IgD-negative memory B cell (primary cell): ENCODE data around the gene RSKR. TPM values are rescaled to one million over a fixed set of nuclear protein-coding genes. Genes with fewer than 3 reads are reported as not detected.
"Not testable (repeated sequence)": the region's sequence is repeated elsewhere in the genome, so short reads cannot be mapped to it uniquely, and the experiment has no call there.

Experiments used
- H3K27ac Mint-ChIP-seq, 3 donors: one replicate each; pipeline ENCODE4 v1.8.0; 2020 to 2022; ENCODE audit warnings: mild to moderate bottlenecking in 3 of 3, mixed read lengths in 3 of 3, moderate library complexity in 1 of 3
- H3K27me3 Mint-ChIP-seq: one replicate; pipeline ENCODE4 v1.8.0; 2021; ENCODE audit warnings: mixed read lengths
- H3K36me3 Mint-ChIP-seq: one replicate; pipeline ENCODE4 v1.8.0; 2020; ENCODE audit warnings: mild to moderate bottlenecking, mixed read lengths
- H3K4me1 Mint-ChIP-seq, 3 donors: one replicate each; pipeline ENCODE4 v1.8.0; 2020 to 2022; ENCODE audit warnings: mixed read lengths in 3 of 3, mild to moderate bottlenecking in 1 of 3
- H3K4me3 Mint-ChIP-seq, 4 donors: one replicate each; pipeline ENCODE4 v1.8.0; 2020 to 2022; ENCODE audit warnings: mild to moderate bottlenecking in 4 of 4, mixed read lengths in 4 of 4, moderate library complexity in 3 of 4
- H3K9me3 Mint-ChIP-seq, 3 donors: one replicate each; pipeline ENCODE4 v1.8.0; 2020 to 2021; ENCODE audit warnings: mixed read lengths in 3 of 3, mild to moderate bottlenecking in 1 of 3
- polyA plus RNA-seq: library from polyadenylated mRNA; unstranded; fragments of 300-500 nt; fragmentation: Illumina TruSeq; gene quantifications from one replicate; pipeline ENCODE4 v1.2.3, GENCODE V29; 2021

The RSKR gene
- polyA plus RNA-seq, 1 donor from 2014 or later, result 0.11 TPM

- Mint-ChIP-seq H3K4me1 (peaks cover 11 to 17% (median 13%) of the 10 kb centered on the region in 3 donors), H3K27ac (peak within 1 kb of the TSS in 1 of 3 donors; percentile 89)
These were observed 37.1 kb downstream of the RSKR start, which contains the start of gene ALDOC for GRCh38 chr17:28576758-28577465. Gene ALDOC (minus strand): TSS chr17:28576895. CDS start chr17:28575532, 1,363 bp downstream.

DNA sequence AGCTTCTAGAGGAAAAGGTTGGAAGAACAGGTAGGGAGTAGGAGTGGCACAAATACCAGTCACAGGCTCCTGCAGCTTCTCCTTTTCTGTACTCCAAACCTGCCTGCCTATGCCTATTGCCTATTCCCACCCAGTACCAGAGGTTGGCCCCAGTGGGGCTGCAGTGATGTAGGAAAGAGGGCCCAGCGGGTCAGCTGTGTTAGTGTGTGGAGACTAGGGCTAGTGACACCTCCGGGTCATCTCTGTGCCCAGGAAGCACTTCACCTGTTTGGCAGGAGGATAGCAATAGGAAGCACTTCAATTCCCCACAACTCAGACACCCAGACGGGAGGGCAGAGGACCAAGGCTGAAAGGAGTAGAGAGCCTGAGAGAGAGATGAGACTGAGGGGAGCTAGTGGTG lies 38.0 kb downstream of the RSKR start:
- peak overlapping the region; percentile 49 to 96 (median 85) for H3K4me3 Mint-ChIP-seq
- not testable (repeated sequence) for H3K9me3 Mint-ChIP-seq, H3K27ac Mint-ChIP-seq, H3K27me3 Mint-ChIP-seq, H3K36me3 Mint-ChIP-seq
- peaks cover 13 to 22% (median 15%) of the 10 kb centered on the region in 3 donors for H3K4me1 Mint-ChIP-seq

More at GRCh38 chr17:28576758-28577465, 37.1 kb downstream of the RSKR start, which contains the start of gene ALDOC:
- Mint-ChIP-seq H3K4me3 (peak within 1 kb of the TSS; percentile 49 to 96 (median 85)), H3K27me3 (no peaks in the 10 kb centered on the region), H3K9me3 (no peaks in the 10 kb centered on the region), H3K36me3 (no peaks in the 10 kb centered on the region)

DNA sequence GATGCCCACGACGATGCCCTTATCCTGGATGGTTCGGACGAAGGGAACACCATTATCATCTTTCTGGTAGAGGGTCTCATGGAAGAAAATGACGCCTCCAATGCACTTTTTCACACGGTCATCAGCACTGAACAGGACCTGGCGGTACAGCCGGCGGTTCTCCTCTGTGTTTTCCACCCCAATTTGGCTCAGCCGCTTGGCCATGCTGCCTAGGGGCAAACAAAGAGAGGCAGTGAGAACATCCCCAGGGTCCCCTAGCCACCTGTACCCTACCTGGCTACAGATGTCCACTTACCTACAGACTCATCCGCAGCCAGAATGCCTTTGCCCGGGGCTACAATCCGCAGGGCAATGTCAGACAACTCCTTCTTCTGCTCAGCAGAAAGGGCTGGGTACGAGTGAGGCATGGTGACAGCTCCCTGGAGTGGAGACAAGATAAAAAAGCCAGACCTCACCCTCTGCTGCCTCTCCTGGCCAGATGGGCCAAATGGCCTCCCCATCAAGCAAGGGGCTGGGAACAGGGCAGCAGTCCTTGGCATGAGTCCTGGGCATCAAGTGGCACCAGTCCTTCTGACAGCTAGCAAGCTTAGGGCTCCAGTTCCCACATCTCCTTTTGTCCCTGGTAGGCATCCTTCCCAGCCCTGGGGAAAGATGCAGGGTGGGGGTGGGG lies 38.7 kb downstream of the RSKR start:
- no peaks in the 10 kb centered on the region for H3K27me3 Mint-ChIP-seq
- peak overlapping the region in 1 of 4 donors; percentile 99 for H3K4me3 Mint-ChIP-seq
- H3K27ac Mint-ChIP-seq, result no peak overlapping the region
- no peaks in the 10 kb centered on the region for H3K9me3 Mint-ChIP-seq
- H3K36me3 Mint-ChIP-seq, result no peaks in the 10 kb centered on the region
- peaks cover 17 to 28% (median 20%) of the 10 kb centered on the region in 3 donors for H3K4me1 Mint-ChIP-seq

DNA sequence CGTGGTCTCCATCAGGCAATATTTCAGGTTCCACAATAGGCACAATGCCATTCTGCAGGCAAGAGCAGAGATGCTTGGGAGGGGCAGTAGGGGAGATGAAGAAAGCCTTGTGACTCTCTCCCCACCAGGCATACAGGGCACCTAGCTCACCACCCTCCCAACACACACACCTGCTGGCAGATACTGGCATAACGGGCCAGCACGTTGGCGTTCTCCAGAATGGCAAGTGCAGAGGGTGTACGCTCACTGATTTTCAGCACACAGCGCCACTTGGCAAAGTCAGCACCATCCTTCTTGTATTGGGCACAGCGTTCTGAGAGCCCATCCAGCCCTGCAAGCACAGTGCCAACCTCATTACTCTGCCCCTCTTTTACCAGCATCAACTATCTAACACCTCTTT lies 39.5 kb downstream of the RSKR start:
- Mint-ChIP-seq H3K27me3 (no peaks in the 10 kb centered on the region), H3K27ac (no peak overlapping the region), H3K4me1 (peaks cover 22 to 35% (median 25%) of the 10 kb centered on the region in 3 donors), H3K36me3 (no peaks in the 10 kb centered on the region), H3K4me3 (peak overlapping the region in 3 of 4 donors; percentile 41 to 99 (median 54)), H3K9me3 (no peaks in the 10 kb centered on the region)

- H3K27ac Mint-ChIP-seq, result no peak overlapping the region
- peaks cover 24 to 38% (median 27%) of the 10 kb centered on the region in 3 donors for H3K4me1 Mint-ChIP-seq
- H3K36me3 Mint-ChIP-seq, result no peaks in the 10 kb centered on the region
- H3K9me3 Mint-ChIP-seq, result no peaks in the 10 kb centered on the region
- H3K4me3 Mint-ChIP-seq, result peak overlapping the region in 3 of 4 donors; percentile 41 to 99 (median 54)
- H3K27me3 Mint-ChIP-seq, result no peaks in the 10 kb centered on the region
These were observed 40.0 kb downstream of the RSKR start for GRCh38 chr17:28573966-28574480.

DNA sequence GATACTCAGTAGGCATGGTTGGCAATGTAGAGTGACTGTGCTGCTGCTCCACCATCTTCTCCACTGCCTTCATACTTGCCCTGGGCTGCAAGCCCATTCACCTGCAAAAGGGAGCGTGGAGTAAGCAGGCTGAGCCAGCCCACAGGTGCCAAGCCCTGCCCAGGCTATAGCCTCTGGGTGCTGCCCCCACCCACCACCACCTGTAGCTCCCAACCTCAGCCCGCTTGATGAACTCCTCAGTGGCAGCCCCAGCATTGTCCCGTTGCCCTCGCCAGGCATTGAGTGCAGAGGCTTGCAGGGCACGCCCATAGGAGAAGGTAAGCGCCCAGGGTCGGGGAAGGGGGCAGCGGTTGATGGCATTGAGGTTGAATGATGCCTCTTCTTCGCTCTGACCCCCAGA lies 40.5 kb downstream of the RSKR start:
- peaks cover under 1% of the 10 kb centered on the region for H3K36me3 Mint-ChIP-seq
- H3K4me3 Mint-ChIP-seq, result peak overlapping the region in 1 of 4 donors; percentile 99
- H3K9me3 Mint-ChIP-seq, result no peaks in the 10 kb centered on the region
- no peaks in the 10 kb centered on the region for H3K27me3 Mint-ChIP-seq
- H3K4me1 Mint-ChIP-seq, result peaks cover 27 to 41% (median 29%) of the 10 kb centered on the region in 3 donors
- no peak overlapping the region for H3K27ac Mint-ChIP-seq

DNA sequence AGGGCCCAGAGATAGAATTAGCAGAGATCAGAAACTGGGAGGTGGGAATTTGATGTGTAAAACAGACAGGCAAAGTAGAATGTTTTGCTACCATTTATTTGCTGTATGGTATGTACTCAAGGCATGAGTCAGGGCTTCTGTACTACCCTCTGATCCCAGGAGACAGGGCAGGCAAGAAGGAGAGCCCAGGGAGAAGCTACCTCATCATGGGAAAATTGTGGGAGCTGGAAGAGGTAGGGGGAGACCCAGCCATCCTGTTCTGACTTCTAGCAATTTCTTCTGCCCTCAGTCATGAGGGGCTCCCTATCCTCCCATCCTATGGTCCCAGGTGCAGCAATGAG lies 41.0 kb downstream of the RSKR start:
- H3K4me1 Mint-ChIP-seq, result peaks cover 31 to 44% (median 32%) of the 10 kb centered on the region in 3 donors
- H3K9me3 Mint-ChIP-seq, result no peaks in the 10 kb centered on the region
- H3K27me3 Mint-ChIP-seq, result no peaks in the 10 kb centered on the region
- peak overlapping the region in 2 of 4 donors; percentile 25 to 99 for H3K4me3 Mint-ChIP-seq
- peaks cover 4% of the 10 kb centered on the region for H3K36me3 Mint-ChIP-seq
- peak overlapping the region in 1 of 3 donors; percentile 95 for H3K27ac Mint-ChIP-seq

- Mint-ChIP-seq H3K27ac (peak overlapping the region; percentile 94 to 96 (median 95)), H3K36me3 (peaks cover 4% of the 10 kb centered on the region), H3K9me3 (no peaks in the 10 kb centered on the region), H3K4me1 (peaks cover 35 to 48% (median 38%) of the 10 kb centered on the region in 3 donors), H3K27me3 (no peaks in the 10 kb centered on the region), H3K4me3 (peak overlapping the region; percentile 93 to 99 (median 98))
These were observed 41.5 kb downstream of the RSKR start for GRCh38 chr17:28572259-28573039.

DNA sequence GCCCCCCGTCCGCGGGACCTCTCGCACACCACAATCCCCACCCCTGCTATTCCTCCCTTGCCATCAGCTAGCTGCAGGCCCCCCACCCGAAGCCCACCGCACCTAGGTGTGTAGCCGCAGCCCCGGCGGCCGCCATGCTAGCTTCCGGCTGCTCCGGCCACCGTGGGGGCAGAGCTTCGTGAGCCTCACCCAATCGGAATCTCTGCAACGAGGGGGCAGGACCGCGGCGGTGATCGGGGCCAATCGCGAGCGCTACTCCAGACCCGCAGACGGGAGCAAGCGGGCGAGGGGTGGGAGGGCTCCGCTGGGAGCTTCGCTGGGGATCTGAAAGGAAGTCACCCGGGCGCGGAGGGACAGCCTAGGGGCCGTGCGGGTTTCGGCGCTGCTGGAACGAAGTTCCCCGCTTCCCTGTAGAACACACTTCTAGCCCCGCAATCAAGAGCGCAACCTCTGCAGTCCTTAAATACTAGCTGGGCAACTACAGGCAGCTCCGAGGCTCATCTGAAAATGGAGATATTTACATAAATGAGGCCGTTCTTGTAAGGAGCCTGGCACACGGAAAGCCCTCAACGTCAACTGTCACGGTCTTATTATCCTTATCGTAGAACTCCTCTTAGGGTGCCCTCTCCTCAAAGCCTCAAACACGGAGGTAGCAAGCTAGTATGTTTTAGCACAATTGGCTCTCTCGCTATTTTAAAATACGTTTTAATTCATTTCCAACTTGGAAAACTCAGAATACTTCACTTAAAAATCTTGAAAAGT lies 42.4 kb downstream of the RSKR start, which contains the start of gene PIGS:
Gene PIGS (minus strand): TSS at position 164 of the 762 bp plus-strand sequence. CDS start 28 bp downstream, at position 136.
- Mint-ChIP-seq H3K4me1 (peaks cover 37 to 46% (median 38%) of the 10 kb centered on the region in 3 donors), H3K4me3 (peak within 1 kb of the TSS; percentile 93 to 99 (median 98)), H3K9me3 (no peaks in the 10 kb centered on the region), H3K27me3 (no peaks in the 10 kb centered on the region), H3K36me3 (peaks cover 4% of the 10 kb centered on the region), H3K27ac (peak within 1 kb of the TSS; percentile 94 to 96 (median 95))

GRCh38 chr17:28570716-28571360 lies 43.1 kb downstream of the RSKR start:
- H3K9me3 Mint-ChIP-seq, result no peaks in the 10 kb centered on the region
- peak overlapping the region; percentile 94 to 96 (median 95) for H3K27ac Mint-ChIP-seq
- H3K4me1 Mint-ChIP-seq, result peaks cover 32 to 46% (median 35%) of the 10 kb centered on the region in 3 donors
- no peaks in the 10 kb centered on the region for H3K27me3 Mint-ChIP-seq
- H3K4me3 Mint-ChIP-seq, result peak overlapping the region; percentile 93 to 99 (median 98)
- H3K36me3 Mint-ChIP-seq, result peaks cover 4% of the 10 kb centered on the region

DNA sequence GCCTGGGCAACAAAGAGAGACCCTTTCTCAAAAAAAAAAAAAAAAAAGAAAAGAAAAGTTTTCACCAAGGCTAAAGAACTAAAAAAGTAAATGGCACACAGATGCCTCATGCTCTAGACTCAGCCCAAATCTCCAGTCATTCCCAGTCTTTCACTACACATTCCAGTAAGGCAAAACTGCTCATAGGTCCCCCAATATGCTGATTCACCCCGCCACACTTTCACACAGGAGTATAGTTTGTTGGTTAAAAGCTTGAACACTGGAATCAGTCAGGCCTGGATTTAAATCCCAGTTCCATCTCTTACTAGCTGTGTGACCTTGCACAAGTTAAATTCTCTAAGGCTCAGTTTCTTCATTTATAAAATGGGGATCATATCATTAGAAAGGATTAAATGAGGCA lies 44.5 kb downstream of the RSKR start:
- H3K27ac Mint-ChIP-seq, result peak overlapping the region in 1 of 3 donors; percentile 7
- no peaks in the 10 kb centered on the region for H3K9me3 Mint-ChIP-seq
- peaks cover 4% of the 10 kb centered on the region for H3K36me3 Mint-ChIP-seq
- no peaks in the 10 kb centered on the region for H3K27me3 Mint-ChIP-seq
- peak overlapping the region; percentile 63 to 99 (median 98) for H3K4me3 Mint-ChIP-seq
- H3K4me1 Mint-ChIP-seq, result peaks cover 35 to 51% (median 40%) of the 10 kb centered on the region in 3 donors

DNA sequence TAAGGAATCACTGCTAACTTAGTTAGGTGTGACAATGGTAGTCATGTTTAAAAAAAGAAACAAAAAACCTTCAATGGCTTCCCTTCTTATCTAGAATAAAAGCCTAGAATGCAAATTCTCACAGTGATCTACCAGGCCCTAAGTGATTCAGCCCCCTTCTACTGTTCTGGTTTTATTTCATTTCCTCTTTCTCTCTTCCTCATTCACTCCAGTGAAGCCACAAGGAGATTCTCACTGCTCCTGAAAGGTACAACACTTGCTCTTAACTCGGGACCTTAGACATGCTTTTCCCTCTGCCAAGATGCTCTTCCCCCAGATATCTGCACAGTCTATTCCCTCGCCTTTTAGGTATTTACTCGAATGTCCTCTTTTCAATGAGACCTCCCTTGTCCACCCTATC lies 46.4 kb downstream of the RSKR start:
- Mint-ChIP-seq H3K9me3 (no peaks in the 10 kb centered on the region), H3K27me3 (no peaks in the 10 kb centered on the region), H3K36me3 (peaks cover 4% of the 10 kb centered on the region), H3K4me3 (peak overlapping the region; percentile 56 to 88 (median 72)), H3K27ac (peak overlapping the region; percentile 4 to 70 (median 36)), H3K4me1 (peaks cover 37 to 46% (median 44%) of the 10 kb centered on the region in 3 donors)

GRCh38 chr17:28563475-28563874 lies 50.5 kb downstream of the RSKR start:
- H3K4me1 Mint-ChIP-seq, result peaks cover 16 to 23% (median 21%) of the 10 kb centered on the region in 3 donors
- peaks cover 10% of the 10 kb centered on the region for H3K36me3 Mint-ChIP-seq
- no peaks in the 10 kb centered on the region for H3K9me3 Mint-ChIP-seq
- no peak overlapping the region for H3K4me3 Mint-ChIP-seq
- H3K27ac Mint-ChIP-seq, result peak overlapping the region in 1 of 3 donors; percentile 59
- no peaks in the 10 kb centered on the region for H3K27me3 Mint-ChIP-seq
